ENCODE data around the gene FOSB.
A peak's percentile ranks its signal among the peaks of the same experiment; 100 is the strongest.

Gene FOSB

GRCh38 chr19:45475537-45476291 lies 7.9 kb downstream of the FOSB start:
- Histone ChIP-seq H3K4me1 (ENCODE audit: insufficient read depth, low read length) (no peaks in the 10 kb centered on the region), H3K4me3 (ENCODE audit: low read length) (no peak overlapping the region), H3K36me3 (ENCODE audit: insufficient read depth, low read depth, low read length) (no peaks in the 10 kb centered on the region), H3K27ac (ENCODE audit: low read length) (no peak overlapping the region), H3K9me3 (ENCODE audit: insufficient read depth, low read depth, low read length) (no peaks in the 10 kb centered on the region), H3K27me3 (ENCODE audit: insufficient read depth, low read length) (peaks cover 51% of the 10 kb centered on the region), H3K9ac (ENCODE audit: low read depth, low read length) (no peak overlapping the region)

- no peaks in the 10 kb centered on the region for H3K4me1 ChIP-seq (ENCODE audit: insufficient read depth, low read length)
- H3K4me3 ChIP-seq (ENCODE audit: low read length) = no peak overlapping the region
- no peak overlapping the region for H3K9ac ChIP-seq (ENCODE audit: low read depth, low read length)
- H3K27me3 ChIP-seq (ENCODE audit: insufficient read depth, low read length) = peaks cover 45% of the 10 kb centered on the region
- H3K27ac ChIP-seq (ENCODE audit: low read length) = no peak overlapping the region
- no peaks in the 10 kb centered on the region for H3K36me3 ChIP-seq (ENCODE audit: insufficient read depth, low read depth, low read length)
- no peaks in the 10 kb centered on the region for H3K9me3 ChIP-seq (ENCODE audit: insufficient read depth, low read depth, low read length)
These were observed 8.5 kb downstream of the FOSB start for GRCh38 chr19:45476304-45476703.

GRCh38 chr19:45477186-45477585 lies 9.4 kb downstream of the FOSB start:
- Histone ChIP-seq H3K9ac (ENCODE audit: low read depth, low read length) (no peak overlapping the region), H3K27me3 (ENCODE audit: insufficient read depth, low read length) (peaks cover 36% of the 10 kb centered on the region), H3K36me3 (ENCODE audit: insufficient read depth, low read depth, low read length) (no peaks in the 10 kb centered on the region), H3K4me3 (ENCODE audit: low read length) (no peak overlapping the region), H3K9me3 (ENCODE audit: insufficient read depth, low read depth, low read length) (no peaks in the 10 kb centered on the region), H3K27ac (ENCODE audit: low read length) (no peak overlapping the region), H3K4me1 (ENCODE audit: insufficient read depth, low read length) (no peaks in the 10 kb centered on the region)

GRCh38 chr19:45477713-45478453 lies 10.1 kb downstream of the FOSB start:
- no peak overlapping the region for H3K27ac ChIP-seq (ENCODE audit: low read length)
- H3K9ac ChIP-seq (ENCODE audit: low read depth, low read length) = no peak overlapping the region
- no peaks in the 10 kb centered on the region for H3K4me1 ChIP-seq (ENCODE audit: insufficient read depth, low read length)
- no peaks in the 10 kb centered on the region for H3K9me3 ChIP-seq (ENCODE audit: insufficient read depth, low read depth, low read length)
- H3K27me3 ChIP-seq (ENCODE audit: insufficient read depth, low read length) = peaks cover 29% of the 10 kb centered on the region
- H3K36me3 ChIP-seq (ENCODE audit: insufficient read depth, low read depth, low read length) = no peaks in the 10 kb centered on the region
- peak overlapping the region; percentile 74 for H3K4me3 ChIP-seq (ENCODE audit: low read length)

GRCh38 chr19:45478454-45479238 lies 10.8 kb downstream of the FOSB start:
- peak overlapping the region; percentile 29 for H3K27ac ChIP-seq (ENCODE audit: low read length)
- H3K9ac ChIP-seq (ENCODE audit: low read depth, low read length) = peak overlapping the region; percentile 78
- peaks cover 21% of the 10 kb centered on the region; the same call in 1 of the 2 replicates for H3K27me3 ChIP-seq (ENCODE audit: insufficient read depth, low read length)
- no peaks in the 10 kb centered on the region for H3K4me1 ChIP-seq (ENCODE audit: insufficient read depth, low read length)
- peak overlapping the region; percentile 74 for H3K4me3 ChIP-seq (ENCODE audit: low read length)
- H3K9me3 ChIP-seq (ENCODE audit: insufficient read depth, low read depth, low read length) = no peaks in the 10 kb centered on the region
- no peaks in the 10 kb centered on the region for H3K36me3 ChIP-seq (ENCODE audit: insufficient read depth, low read depth, low read length)

- Histone ChIP-seq H3K9me3 (ENCODE audit: insufficient read depth, low read depth, low read length) (no peaks in the 10 kb centered on the region), H3K4me1 (ENCODE audit: insufficient read depth, low read length) (no peaks in the 10 kb centered on the region), H3K27me3 (ENCODE audit: insufficient read depth, low read length) (no peaks in the 10 kb centered on the region), H3K9ac (ENCODE audit: low read depth, low read length) (no peak overlapping the region), H3K36me3 (ENCODE audit: insufficient read depth, low read depth, low read length) (no peaks in the 10 kb centered on the region), H3K27ac (ENCODE audit: low read length) (no peak overlapping the region), H3K4me3 (ENCODE audit: low read length) (no peak overlapping the region)
These were observed 15.2 kb downstream of the FOSB start for GRCh38 chr19:45483033-45483432.

GRCh38 chr19:45484273-45484945 lies 16.6 kb downstream of the FOSB start:
- Histone ChIP-seq H3K4me3 (ENCODE audit: low read length) (no peak overlapping the region), H3K9me3 (ENCODE audit: insufficient read depth, low read depth, low read length) (no peaks in the 10 kb centered on the region), H3K27ac (ENCODE audit: low read length) (no peak overlapping the region), H3K36me3 (ENCODE audit: insufficient read depth, low read depth, low read length) (no peaks in the 10 kb centered on the region), H3K9ac (ENCODE audit: low read depth, low read length) (no peak overlapping the region), H3K4me1 (ENCODE audit: insufficient read depth, low read length) (no peaks in the 10 kb centered on the region), H3K27me3 (ENCODE audit: insufficient read depth, low read length) (no peaks in the 10 kb centered on the region)

GRCh38 chr19:45485305-45486077 lies 17.7 kb downstream of the FOSB start:
- H3K9ac ChIP-seq (ENCODE audit: low read depth, low read length) = peak overlapping the region; percentile 68; the same call in 1 of the 2 replicates
- H3K27me3 ChIP-seq (ENCODE audit: insufficient read depth, low read length) = no peaks in the 10 kb centered on the region

GRCh38 chr19:45488708-45489107 lies 20.9 kb downstream of the FOSB start:
- H3K9me3 ChIP-seq (ENCODE audit: insufficient read depth, low read depth, low read length) = no peaks in the 10 kb centered on the region
- H3K9ac ChIP-seq (ENCODE audit: low read depth, low read length) = no peak overlapping the region
- H3K27me3 ChIP-seq (ENCODE audit: insufficient read depth, low read length) = no peaks in the 10 kb centered on the region
- no peaks in the 10 kb centered on the region; the same call in 1 of the 2 replicates for H3K4me1 ChIP-seq (ENCODE audit: insufficient read depth, low read length)
- no peak overlapping the region for H3K4me3 ChIP-seq (ENCODE audit: low read length)
- H3K36me3 ChIP-seq (ENCODE audit: insufficient read depth, low read depth, low read length) = no peaks in the 10 kb centered on the region
- no peak overlapping the region for H3K27ac ChIP-seq (ENCODE audit: low read length)

More at GRCh38 chr19:45485305-45486077, 17.7 kb downstream of the FOSB start:
- peak overlapping the region; percentile 60 for H3K27ac ChIP-seq (ENCODE audit: low read length)
- no peaks in the 10 kb centered on the region for H3K4me1 ChIP-seq (ENCODE audit: insufficient read depth, low read length)
- H3K36me3 ChIP-seq (ENCODE audit: insufficient read depth, low read depth, low read length) = no peaks in the 10 kb centered on the region
- no peaks in the 10 kb centered on the region for H3K9me3 ChIP-seq (ENCODE audit: insufficient read depth, low read depth, low read length)
- H3K4me3 ChIP-seq (ENCODE audit: low read length) = peak overlapping the region; percentile 70

GRCh38 chr19:45489216-45489855 lies 21.5 kb downstream of the FOSB start:
- no peak overlapping the region for H3K27ac ChIP-seq (ENCODE audit: low read length)

More at GRCh38 chr19:45489216-45489855, 21.5 kb downstream of the FOSB start:
- Histone ChIP-seq H3K4me3 (ENCODE audit: low read length) (no peak overlapping the region), H3K36me3 (ENCODE audit: insufficient read depth, low read depth, low read length) (no peaks in the 10 kb centered on the region), H3K9me3 (ENCODE audit: insufficient read depth, low read depth, low read length) (no peaks in the 10 kb centered on the region), H3K27me3 (ENCODE audit: insufficient read depth, low read length) (no peaks in the 10 kb centered on the region), H3K9ac (ENCODE audit: low read depth, low read length) (no peak overlapping the region), H3K4me1 (ENCODE audit: insufficient read depth, low read length) (no peaks in the 10 kb centered on the region; the same call in 1 of the 2 replicates)
